Epithelial cell of esophagus (primary cell): ENCODE data around the gene GXYLT2.
A peak's percentile ranks its signal among the peaks of the same experiment; 100 is the strongest.

Experiments
- DNase-seq: peaks from one replicate; pipeline ENCODE4 v3.0.0; 2010; ENCODE audit warnings: low read depth
- H3K4me3 ChIP-seq: 2 replicates; pipeline ENCODE4 v1.5.1; 2011; ENCODE audit warnings: mild to moderate bottlenecking, low read length, control low read depth
- TF ChIP-seq, protein P1 (sequence below): IDR thresholded peaks from 2 replicates; pipeline ENCODE4 v1.5.1; 2011; ENCODE audit warnings: low read depth, mild to moderate bottlenecking, low read length, control low read depth, inconsistent platforms; ENCODE audit not compliant: insufficient read depth; ENCODE audit errors: missing control alignments

Gene GXYLT2

DNA sequence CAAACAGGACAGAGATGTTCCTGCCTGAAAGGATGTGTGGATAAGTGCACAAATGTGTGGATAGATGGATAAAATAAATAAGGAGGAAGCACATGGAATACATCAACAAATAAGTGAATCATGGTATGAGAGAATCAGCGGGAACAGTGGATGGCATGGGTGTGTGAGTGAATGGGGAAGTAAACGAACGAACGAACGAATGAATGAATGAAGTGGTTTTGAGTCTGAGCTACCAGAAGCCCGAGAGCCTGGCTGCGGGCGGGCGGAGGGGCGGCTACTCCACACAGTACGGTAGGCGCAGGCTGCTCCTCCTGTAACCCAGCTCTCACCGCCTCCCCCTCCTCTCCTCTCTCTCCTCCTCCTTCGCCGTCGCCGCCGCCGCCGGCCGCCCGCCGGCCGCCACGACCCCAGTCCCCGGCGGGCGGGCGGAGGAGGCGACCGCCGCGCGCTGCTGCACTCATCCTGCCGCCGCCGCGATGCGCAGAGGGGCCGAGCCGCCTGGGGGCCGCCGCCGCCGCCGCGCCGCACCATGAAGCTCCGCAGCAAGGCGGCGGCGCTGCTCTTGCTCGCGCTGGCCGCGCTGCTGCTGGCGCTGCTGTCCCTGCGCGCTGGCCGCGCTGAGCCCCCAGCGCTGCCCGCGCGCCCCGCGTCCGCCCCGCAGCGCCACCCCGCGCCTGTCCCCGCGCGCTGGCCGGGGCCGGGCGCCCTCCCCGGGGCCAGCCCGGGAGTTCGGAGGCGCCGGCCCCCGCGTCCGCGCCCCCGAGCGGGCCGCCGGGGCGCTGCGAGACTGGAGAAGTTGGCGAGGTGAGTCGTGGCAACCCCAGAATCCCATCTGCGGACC lies at the start of gene GXYLT2:
Gene GXYLT2, plus strand, starts transcription at position 342 of the 841 bp plus-strand sequence. Its CDS starts 188 bp downstream, at position 530.
- TF ChIP-seq, protein P1, sequence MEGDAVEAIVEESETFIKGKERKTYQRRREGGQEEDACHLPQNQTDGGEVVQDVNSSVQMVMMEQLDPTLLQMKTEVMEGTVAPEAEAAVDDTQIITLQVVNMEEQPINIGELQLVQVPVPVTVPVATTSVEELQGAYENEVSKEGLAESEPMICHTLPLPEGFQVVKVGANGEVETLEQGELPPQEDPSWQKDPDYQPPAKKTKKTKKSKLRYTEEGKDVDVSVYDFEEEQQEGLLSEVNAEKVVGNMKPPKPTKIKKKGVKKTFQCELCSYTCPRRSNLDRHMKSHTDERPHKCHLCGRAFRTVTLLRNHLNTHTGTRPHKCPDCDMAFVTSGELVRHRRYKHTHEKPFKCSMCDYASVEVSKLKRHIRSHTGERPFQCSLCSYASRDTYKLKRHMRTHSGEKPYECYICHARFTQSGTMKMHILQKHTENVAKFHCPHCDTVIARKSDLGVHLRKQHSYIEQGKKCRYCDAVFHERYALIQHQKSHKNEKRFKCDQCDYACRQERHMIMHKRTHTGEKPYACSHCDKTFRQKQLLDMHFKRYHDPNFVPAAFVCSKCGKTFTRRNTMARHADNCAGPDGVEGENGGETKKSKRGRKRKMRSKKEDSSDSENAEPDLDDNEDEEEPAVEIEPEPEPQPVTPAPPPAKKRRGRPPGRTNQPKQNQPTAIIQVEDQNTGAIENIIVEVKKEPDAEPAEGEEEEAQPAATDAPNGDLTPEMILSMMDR = no peak
- peak; percentile 72 for DNase-seq
- H3K4me3 ChIP-seq = peak within 1 kb of the TSS; percentile 46

DNA sequence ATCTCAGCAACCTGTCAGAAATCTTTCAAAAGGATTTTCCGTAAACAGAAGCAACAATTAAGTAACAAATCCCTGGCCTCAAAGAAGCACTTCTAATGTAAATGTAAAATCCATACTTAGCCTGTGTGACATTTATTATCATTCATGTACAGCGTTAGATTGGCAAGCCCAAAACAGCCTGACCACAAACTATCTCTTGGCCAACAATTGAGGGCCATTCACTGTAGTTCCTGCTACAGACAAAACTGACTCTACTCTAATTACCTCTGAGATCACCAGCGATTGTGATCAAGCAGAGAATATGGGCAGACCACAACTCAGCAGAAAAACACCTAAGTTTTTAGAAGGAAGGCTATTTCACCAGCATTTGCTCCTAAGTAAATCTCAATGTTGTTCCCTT lies 48.8 kb upstream of the GXYLT2 start:
- H3K4me3 ChIP-seq = no peak overlapping the region
- DNase-seq = no peak
- TF ChIP-seq, protein P1 = no peak

GRCh38 chr3:72844436-72844993 lies 43.3 kb upstream of the GXYLT2 start:
- no peak for DNase-seq
- TF ChIP-seq, protein P1 = no peak
- H3K4me3 ChIP-seq = no peak overlapping the region

DNA sequence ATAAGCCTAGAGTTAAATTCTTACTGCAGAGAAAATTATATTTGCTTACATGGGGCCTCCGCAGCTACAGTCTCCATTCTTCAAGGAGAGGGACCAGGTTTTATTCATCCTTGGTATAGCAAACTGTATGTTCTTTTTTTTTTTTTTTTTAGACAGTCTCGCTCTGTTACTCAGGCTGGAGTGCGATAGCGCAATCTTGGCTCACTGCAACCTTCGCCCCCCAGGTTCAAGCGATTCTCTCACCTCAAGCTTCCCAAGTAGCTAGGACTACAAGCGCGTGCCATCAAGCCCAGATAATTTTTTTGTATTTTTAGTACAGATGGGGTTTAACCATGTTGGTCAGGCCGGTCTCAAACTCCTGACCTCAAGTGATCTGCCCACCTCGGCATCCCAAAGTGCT lies 41.7 kb upstream of the GXYLT2 start:
- TF ChIP-seq, protein P1 = no peak
- DNase-seq = no peak
- no peak overlapping the region for H3K4me3 ChIP-seq

DNA sequence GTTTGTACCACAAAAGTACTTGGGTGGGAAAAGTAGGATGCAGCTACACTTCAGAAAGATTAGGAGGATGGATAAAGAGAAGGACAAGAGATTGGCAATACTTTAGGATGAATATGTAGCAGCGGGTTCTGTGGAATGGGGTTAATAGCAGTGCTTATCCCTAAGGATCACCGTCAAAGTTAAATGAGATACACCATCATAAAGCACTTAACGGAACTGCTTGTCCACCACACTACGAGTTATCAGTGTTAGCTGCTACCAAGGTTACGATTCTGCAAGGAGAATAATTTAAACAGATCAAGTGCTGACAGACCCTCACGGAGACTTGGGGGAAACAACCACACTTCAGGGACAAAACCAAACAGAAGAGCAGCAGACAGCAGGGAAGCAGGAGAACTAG lies 40.6 kb upstream of the GXYLT2 start:
- DNase-seq = no peak
- TF ChIP-seq, protein P1 = no peak
- peak overlapping the region; percentile 91 for H3K4me3 ChIP-seq

DNA sequence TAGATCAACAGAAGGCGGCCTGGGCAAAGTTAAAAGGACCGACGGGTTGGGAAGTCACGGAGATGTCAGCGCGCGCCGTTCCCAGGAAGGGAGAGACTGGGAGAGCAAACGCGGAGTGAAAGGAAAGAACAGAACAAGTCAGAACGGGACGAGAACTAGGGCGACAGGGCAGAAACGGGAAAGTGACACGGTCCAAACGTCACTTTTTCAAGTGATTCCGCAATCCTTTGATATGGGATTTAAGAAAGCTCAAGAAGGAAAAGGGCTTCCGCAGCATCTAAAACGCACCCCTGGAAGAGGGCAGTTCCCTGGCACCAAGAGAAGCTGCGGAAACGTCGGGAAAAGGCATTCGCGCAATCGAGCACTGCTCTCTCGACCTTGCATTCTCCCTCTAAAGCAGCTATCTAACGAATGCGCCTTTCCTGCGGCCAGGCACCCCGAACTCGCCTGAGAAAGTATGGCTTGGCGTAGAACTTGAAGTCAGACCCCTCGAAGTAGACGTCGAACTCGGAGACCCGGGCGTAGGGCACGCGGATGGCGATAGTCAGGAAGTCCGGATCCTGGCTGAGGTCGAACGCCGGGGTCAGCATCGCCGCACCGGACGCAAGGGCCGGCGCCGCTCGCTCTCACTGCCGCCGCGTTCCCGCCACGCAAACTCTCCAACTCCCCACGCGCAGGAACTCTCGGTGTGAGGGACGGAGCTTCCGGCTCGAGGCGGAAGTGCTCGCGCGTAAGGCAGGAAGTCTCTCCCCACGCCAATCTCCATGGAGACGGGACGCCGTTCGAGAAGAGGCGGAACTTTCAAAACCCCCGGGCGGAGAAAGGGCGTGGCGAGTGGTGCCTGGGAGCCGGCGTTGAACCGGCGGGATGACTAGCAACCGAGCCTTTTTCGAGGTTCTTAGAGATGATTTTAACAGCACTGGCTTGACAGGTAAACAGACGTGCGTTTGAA lies 39.8 kb upstream of the GXYLT2 start, which contains the start of gene SHQ1:
Gene SHQ1, minus strand, starts transcription at position 695 of the 952 bp plus-strand sequence. Its CDS starts 105 bp downstream, at position 590.
- TF ChIP-seq, protein P1 = no peak
- DNase-seq = peak; percentile 97
- H3K4me3 ChIP-seq = peak within 1 kb of the TSS; percentile 91
